ENCODE data around the gene LCLAT1. TPM values are rescaled to one million over a fixed set of nuclear protein-coding genes. Genes with fewer than 3 reads are reported as not detected.
A peak's percentile ranks its signal among the peaks of the same experiment; 100 is the strongest.

Gene LCLAT1
- total RNA-seq, result 10 to 100 TPM; 19.0 to 20.5 TPM

DNA sequence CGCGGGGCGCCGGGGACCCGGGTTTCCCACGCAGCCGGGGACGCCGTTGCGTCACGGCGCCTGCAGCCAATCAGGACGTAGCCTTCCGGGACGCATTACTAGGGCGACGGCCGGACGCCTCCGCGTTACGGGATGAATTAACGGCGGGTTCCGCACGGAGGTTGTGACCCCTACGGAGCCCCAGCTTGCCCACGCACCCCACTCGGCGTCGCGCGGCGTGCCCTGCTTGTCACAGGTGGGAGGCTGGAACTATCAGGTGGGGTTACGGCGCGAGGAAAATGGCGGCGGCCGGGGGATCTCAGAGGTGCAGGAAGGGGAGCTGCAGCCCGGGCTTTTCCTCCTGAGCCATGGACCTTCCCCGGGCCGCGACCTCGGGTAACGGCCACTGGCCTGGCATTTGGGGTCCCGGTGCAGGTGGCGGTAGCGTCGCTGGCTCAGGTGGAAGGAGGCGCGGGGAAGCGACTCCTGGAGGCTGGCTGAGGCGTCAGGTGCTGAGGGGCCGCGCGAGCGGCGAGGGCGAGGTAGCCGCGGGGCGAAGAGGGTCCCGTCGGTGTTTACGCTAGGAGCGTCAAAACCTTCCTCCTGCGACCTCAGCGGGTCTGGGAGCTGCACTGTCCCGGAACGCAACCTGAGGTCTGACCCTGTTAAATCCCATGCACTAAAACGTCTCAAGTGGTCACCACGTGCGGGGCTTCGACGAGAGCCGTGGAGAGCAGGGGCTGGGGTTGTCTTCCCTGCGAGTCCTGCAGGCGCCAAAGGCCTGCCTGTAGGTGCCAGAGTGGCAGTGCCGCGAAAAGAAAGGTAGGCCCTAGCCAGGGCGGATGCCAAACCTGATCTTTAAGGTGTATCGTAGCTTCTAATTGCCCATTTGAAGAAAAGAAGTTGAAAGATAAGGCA is at the start of gene LCLAT1:
Gene LCLAT1, plus strand, starts transcription at position 98 of the 897 bp plus-strand sequence. CDS start 78,345 bp downstream, outside the sequence.
- CTCF ChIA-PET, result interaction anchor here (1.0 to 3.5 kb wide), 9 partner anchors 10 to 282 kb away, joined by 3 to 14 read pairs (median 5); no protein-coding TSS in a partner anchor
- H3K27ac Mint-ChIP-seq, result peak within 1 kb of the TSS; percentile 97
- peak; percentile 88 for ATAC-seq

DNA sequence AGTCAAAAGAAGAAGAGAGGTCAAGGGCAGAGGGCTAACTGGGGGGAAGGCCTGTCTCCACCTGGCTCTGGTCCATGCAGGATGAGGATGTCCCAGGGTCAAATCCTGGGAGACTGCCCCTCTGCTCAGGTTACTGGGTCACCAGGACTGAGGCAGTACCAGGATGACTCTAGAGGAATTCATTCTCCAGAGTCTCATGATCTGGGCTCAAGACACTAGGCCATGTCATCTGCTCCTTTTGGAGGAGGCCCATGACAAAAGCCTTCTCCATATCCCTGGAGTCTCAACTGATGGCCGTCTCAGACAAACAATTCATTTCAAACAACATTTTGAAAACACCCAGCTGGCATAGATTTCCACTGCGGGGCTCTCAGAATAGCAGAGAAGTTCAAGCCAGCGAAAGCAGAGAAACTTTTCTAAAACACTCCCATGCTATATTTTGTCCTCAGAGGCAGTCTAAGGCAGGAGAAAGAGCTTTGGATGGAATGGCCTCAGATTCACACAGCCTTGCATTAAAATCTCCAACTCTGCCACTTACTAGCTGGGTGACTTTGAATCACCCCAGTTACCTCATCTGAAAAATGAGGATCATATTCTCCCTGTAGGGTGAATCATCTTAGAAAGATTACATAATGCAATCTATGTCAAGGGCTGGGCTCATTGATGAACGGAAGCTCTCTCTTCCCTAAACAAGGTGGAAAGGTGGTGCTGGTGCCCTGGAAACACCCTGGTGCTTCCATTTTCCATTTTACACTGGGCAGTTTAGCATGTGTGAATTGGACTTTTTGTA is 48.8 kb upstream of the LCLAT1 start:
- H3K9me3 Mint-ChIP-seq, result no peaks in the 10 kb centered on the region
- intact Hi-C loops (cut with micrococcal nuclease), result no loop called here
- H3K27ac Mint-ChIP-seq, result no peak overlapping the region
- no peaks in the 10 kb centered on the region for H3K36me3 Mint-ChIP-seq (ENCODE audit: low read depth)
- ChIA-PET CTCF (no interaction called here), POLR2A (no interaction called here)
- TF ChIP-seq, protein P1, sequence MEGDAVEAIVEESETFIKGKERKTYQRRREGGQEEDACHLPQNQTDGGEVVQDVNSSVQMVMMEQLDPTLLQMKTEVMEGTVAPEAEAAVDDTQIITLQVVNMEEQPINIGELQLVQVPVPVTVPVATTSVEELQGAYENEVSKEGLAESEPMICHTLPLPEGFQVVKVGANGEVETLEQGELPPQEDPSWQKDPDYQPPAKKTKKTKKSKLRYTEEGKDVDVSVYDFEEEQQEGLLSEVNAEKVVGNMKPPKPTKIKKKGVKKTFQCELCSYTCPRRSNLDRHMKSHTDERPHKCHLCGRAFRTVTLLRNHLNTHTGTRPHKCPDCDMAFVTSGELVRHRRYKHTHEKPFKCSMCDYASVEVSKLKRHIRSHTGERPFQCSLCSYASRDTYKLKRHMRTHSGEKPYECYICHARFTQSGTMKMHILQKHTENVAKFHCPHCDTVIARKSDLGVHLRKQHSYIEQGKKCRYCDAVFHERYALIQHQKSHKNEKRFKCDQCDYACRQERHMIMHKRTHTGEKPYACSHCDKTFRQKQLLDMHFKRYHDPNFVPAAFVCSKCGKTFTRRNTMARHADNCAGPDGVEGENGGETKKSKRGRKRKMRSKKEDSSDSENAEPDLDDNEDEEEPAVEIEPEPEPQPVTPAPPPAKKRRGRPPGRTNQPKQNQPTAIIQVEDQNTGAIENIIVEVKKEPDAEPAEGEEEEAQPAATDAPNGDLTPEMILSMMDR (IDR thresholded peaks at IDR 0.05), result no peak
- DNase-seq (no peak), ATAC-seq (no peak)
- H3K27me3 Mint-ChIP-seq, result no peaks in the 10 kb centered on the region
- no peaks in the 10 kb centered on the region for H3K4me1 Mint-ChIP-seq (ENCODE audit: low read depth)
- H3K4me3 Mint-ChIP-seq, result no peak overlapping the region

More for the DNA sequence above, at the start of gene LCLAT1:
- peak within 1 kb of the TSS; percentile 89 for H3K4me3 Mint-ChIP-seq
- POLR2A ChIA-PET, result interaction anchor here (0.6 to 3.0 kb wide), 21 partner anchors 9 to 282 kb away, joined by 3 to 20 read pairs (median 4); partner anchors contain the start of gene LBH
- intact Hi-C loops (cut with micrococcal nuclease), result no loop called here
- H3K36me3 Mint-ChIP-seq (ENCODE audit: low read depth), result peaks cover 9% of the 10 kb centered on the region
- no peaks in the 10 kb centered on the region for H3K9me3 Mint-ChIP-seq
- H3K4me1 Mint-ChIP-seq (ENCODE audit: low read depth), result peaks cover 38% of the 10 kb centered on the region
- TF ChIP-seq, protein P1 (IDR thresholded peaks at IDR 0.05), result no peak
- peak; percentile 90 for DNase-seq
- no peaks in the 10 kb centered on the region for H3K27me3 Mint-ChIP-seq

DNA sequence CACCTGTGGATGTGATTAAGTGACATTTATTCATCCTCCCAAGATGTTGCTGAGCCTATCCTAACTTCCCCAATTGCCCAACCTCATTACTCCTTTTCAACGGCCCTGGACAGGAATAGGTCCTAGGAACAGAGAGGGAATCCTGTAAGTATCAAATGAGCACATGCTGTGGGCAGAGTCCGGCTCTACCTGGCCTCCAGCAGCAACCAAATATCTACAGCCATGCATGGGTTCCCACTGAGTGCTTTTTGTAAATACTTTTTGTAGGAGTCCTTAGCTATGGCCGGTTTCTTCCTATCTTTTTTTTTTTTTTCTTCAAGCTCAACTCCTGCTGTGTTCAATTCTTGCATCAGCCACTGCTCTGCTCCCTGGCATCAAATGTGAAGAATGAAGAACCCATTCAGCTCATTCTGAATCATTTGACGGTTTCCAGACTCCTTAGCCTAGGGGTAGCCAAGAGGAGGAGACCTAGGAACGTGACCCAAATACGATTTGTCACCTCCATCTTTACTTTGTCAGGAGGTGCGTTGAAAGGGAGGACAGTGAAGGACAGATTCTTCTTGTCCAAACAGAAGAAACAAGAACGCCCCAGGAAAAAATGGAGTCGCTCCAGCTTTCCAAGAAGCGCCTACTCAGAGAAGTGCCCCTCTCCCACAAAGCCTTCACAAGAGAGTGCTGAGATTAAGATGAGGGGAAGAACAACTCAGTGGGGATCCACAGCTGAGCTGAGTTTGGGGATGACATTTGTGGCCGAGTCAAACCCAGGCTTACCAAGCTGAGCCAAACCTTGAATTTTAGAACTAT is 46.7 kb upstream of the LCLAT1 start:
- DNase-seq (no peak), ATAC-seq (no peak)
- Mint-ChIP-seq H3K4me1 (ENCODE audit: low read depth) (peaks cover 8% of the 10 kb centered on the region), H3K27me3 (no peaks in the 10 kb centered on the region), H3K27ac (no peak overlapping the region), H3K36me3 (ENCODE audit: low read depth) (no peaks in the 10 kb centered on the region), H3K4me3 (no peak overlapping the region), H3K9me3 (no peaks in the 10 kb centered on the region)
- POLR2A ChIA-PET, result interaction anchor here (0.6 kb wide), 1 partner anchor 10 kb away, joined by 3 read pairs; no protein-coding TSS in a partner anchor
- TF ChIP-seq, protein P1 (IDR thresholded peaks at IDR 0.05), result no peak
- intact Hi-C loops (cut with micrococcal nuclease), result no loop called here
- CTCF ChIA-PET, result interaction anchor here (1.1 to 1.7 kb wide), 3 partner anchors 9 to 65 kb away, joined by 3 to 6 read pairs (median 3); no protein-coding TSS in a partner anchor

DNA sequence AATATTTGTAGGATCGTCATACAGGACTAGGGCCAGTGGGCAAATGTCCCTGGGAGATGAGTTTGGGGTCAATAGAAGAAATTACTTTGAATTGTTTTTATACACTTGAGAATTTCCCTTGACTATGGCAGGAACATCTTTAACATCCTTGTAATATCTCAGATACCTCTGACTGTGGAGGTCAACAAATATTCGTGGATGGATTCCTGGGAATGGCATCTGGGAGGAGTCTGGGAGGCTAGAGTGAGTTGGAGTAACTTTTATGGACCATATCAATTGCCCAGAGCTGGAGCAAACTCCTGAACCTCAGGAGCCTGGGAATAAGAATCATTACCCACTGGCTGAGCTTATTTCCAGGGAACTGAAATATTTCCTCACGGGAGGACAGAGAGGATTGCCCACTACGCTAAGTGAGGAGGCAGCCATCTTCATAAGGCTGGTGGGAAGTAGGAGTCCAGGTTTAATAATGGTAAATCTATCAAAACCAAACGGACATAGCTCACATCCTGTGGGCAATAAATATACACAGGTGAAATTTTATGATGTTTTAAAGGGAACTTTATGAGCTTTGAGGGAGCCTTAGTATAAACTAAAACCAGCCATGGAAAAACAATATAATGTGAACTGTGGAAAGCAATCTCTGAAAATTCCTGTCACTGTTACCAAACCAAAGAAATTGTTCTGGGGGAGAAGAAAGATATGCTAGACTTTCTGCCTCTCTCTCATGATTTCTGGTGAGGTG is 44.4 kb upstream of the LCLAT1 start:
- no peak for ATAC-seq
- ChIA-PET POLR2A (interaction anchor here (1.0 kb wide), 1 partner anchor 11 kb away, joined by 3 read pairs; no protein-coding TSS in a partner anchor), CTCF (no interaction called here)
- no peak overlapping the region for H3K27ac Mint-ChIP-seq
- TF ChIP-seq, protein P1 (IDR thresholded peaks at IDR 0.05), result no peak
- no peaks in the 10 kb centered on the region for H3K9me3 Mint-ChIP-seq
- no peaks in the 10 kb centered on the region for H3K36me3 Mint-ChIP-seq (ENCODE audit: low read depth)
- no peak for DNase-seq
- H3K4me3 Mint-ChIP-seq, result no peak overlapping the region
- intact Hi-C loops (cut with micrococcal nuclease), result no loop called here
- peaks cover 10% of the 10 kb centered on the region for H3K4me1 Mint-ChIP-seq (ENCODE audit: low read depth)
- H3K27me3 Mint-ChIP-seq, result no peaks in the 10 kb centered on the region
